ENCODE measurements around the gene CD79A. TPM values are rescaled to one million over a fixed set of nuclear protein-coding genes. Genes with fewer than 3 reads are reported as not detected.

Gene CD79A
- total and polyA plus RNA-seq, 2 donors (not counting 3 experiments of a cell fraction or from before 2014, with no cell fraction given): 0.32 TPM; not detected in 1

- POLR2A ChIA-PET: no interaction called here
- CTCF ChIA-PET: no interaction called here
- intact Hi-C loops (cut with micrococcal nuclease): no loop called here
- H3K36me3 ChIP-seq (ENCODE audit: control insufficient read depth in 2 of 2, extremely low read depth in 1 of 2, insufficient read depth in 2 of 2, low read length in 2 of 2): no peaks in the 10 kb centered on the region
- no peak overlapping the region for H3K9ac ChIP-seq (replicated peaks; ENCODE audit: extremely low read depth, insufficient read depth, low read length)
- no peak overlapping the region for H3K4me3 ChIP-seq (replicated peaks in 1 of 3; ENCODE audit: insufficient read depth in 1 of 3, low read depth in 1 of 3, low read length in 3 of 3)
- H3K9me1 ChIP-seq (replicated peaks; ENCODE audit: control insufficient read depth, extremely low read depth, insufficient read depth, low read length): no peaks in the 10 kb centered on the region
- H3K79me2 ChIP-seq (ENCODE audit: control insufficient read depth, insufficient read depth, low read length): no peaks in the 10 kb centered on the region
- H3K27me3 ChIP-seq (ENCODE audit: control insufficient read depth in 2 of 2, insufficient read depth in 2 of 2, low read length in 2 of 2): peaks cover 50 to 57% of the 10 kb centered on the region in 2 experiments
- H3K4me1 ChIP-seq (ENCODE audit: control insufficient read depth, extremely low read depth, insufficient read depth, low read length): no peaks in the 10 kb centered on the region
- TF ChIP-seq POLR2A (IDR thresholded peaks at IDR 0.05; ENCODE audit: low read depth, low read length): no peak
- peak; percentile 67 for TF ChIP-seq EZH2 (IDR thresholded peaks at IDR 0.05; ENCODE audit: borderline replicate concordance, low read depth, low read length, severe bottlenecking)
- TF ChIP-seq JUN (IDR thresholded peaks at IDR 0.05; ENCODE audit: borderline replicate concordance, insufficient read depth, insufficient read length, low read depth): no peak
- BruUV-seq (replicated peaks): no TSS peak
- no peak overlapping the region for H3K27ac ChIP-seq (ENCODE audit: insufficient read depth, low read depth, low read length)
- H2AFZ ChIP-seq (ENCODE audit: low read depth, low read length): no peak overlapping the region
- no peaks in the 10 kb centered on the region for H3K9me3 ChIP-seq (replicated peaks; ENCODE audit: control insufficient read depth, insufficient read depth, low read length)
- DNase-seq (ENCODE audit: low read depth, low spot score): no peak
- FAIRE-seq: no peak
- H4K20me1 ChIP-seq (replicated peaks; ENCODE audit: control insufficient read depth, extremely low read depth, insufficient read depth, low read length): no peaks in the 10 kb centered on the region
- dilution Hi-C loops (cut with MboI; ENCODE audit: extremely low pct_ligation_motif_present, low sequenced_read_pairs): no loop called here
- H3K4me2 ChIP-seq (ENCODE audit: insufficient read depth, low read length): no peak overlapping the region
Measured at GRCh38 chr19:41915021-41915775, 38.1 kb downstream of the CD79A start.

DNA sequence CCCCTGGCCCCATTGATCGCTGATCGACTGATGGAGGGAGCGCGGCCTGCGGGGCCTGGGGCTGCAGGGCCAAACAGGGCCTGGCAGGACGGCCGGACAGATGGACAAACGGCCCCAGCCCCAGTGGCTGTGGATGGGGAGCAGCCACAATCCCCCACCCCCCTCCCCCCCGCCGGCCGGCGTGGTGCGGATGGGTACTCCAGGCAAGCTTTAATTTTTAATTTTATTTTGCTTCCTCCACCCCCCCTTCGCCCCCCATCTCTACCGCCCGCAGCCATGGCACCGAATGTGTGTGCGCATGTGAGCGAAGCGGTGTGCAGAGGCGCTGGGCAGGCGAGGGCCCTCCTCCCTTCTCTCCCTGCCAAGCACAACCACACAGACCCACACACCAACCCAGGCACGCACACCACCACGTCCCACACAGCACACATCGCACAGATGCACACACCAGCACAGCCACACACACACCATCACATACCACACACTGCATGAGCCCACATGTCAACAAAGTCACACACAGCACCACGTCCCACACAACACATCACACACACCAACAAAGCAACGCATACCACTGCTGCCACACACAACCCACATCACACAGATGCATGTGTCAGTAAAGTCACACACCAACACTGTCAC lies 38.8 kb downstream of the CD79A start:
- Histone ChIP-seq H3K79me2 (ENCODE audit: control insufficient read depth, insufficient read depth, low read length) (no peaks in the 10 kb centered on the region), H2AFZ (ENCODE audit: low read depth, low read length) (no peak overlapping the region), H3K4me1 (ENCODE audit: control insufficient read depth, extremely low read depth, insufficient read depth, low read length) (no peaks in the 10 kb centered on the region), H3K36me3 (ENCODE audit: control insufficient read depth in 2 of 2, extremely low read depth in 1 of 2, insufficient read depth in 2 of 2, low read length in 2 of 2) (no peaks in the 10 kb centered on the region), H3K27me3 (ENCODE audit: control insufficient read depth in 2 of 2, insufficient read depth in 2 of 2, low read length in 2 of 2) (peaks cover 54 to 61% of the 10 kb centered on the region in 2 experiments), H3K9me3 (replicated peaks; ENCODE audit: control insufficient read depth, insufficient read depth, low read length) (no peaks in the 10 kb centered on the region), H3K4me3 (replicated peaks in 1 of 3; ENCODE audit: insufficient read depth in 1 of 3, low read depth in 1 of 3, low read length in 3 of 3) (no peak overlapping the region), H3K4me2 (ENCODE audit: insufficient read depth, low read length) (no peak overlapping the region), H4K20me1 (replicated peaks; ENCODE audit: control insufficient read depth, extremely low read depth, insufficient read depth, low read length) (no peaks in the 10 kb centered on the region), H3K27ac (ENCODE audit: insufficient read depth, low read depth, low read length) (no peak overlapping the region), H3K9me1 (replicated peaks; ENCODE audit: control insufficient read depth, extremely low read depth, insufficient read depth, low read length) (no peaks in the 10 kb centered on the region), H3K9ac (replicated peaks; ENCODE audit: extremely low read depth, insufficient read depth, low read length) (no peak overlapping the region)
- ChIA-PET CTCF (no interaction called here), POLR2A (no interaction called here)
- intact Hi-C loops (cut with micrococcal nuclease): no loop called here
- BruUV-seq (replicated peaks): no TSS peak
- TF ChIP-seq EZH2 (IDR thresholded peaks at IDR 0.05; ENCODE audit: borderline replicate concordance, low read depth, low read length, severe bottlenecking) (peak; percentile 2), GATA2 (IDR thresholded peaks at IDR 0.05; ENCODE audit: insufficient read depth, insufficient read length, low read depth, low read length) (no peak)
- dilution Hi-C loops (cut with MboI; ENCODE audit: extremely low pct_ligation_motif_present, low sequenced_read_pairs): no loop called here
- DNase-seq (ENCODE audit: low read depth, low spot score): no peak
- no peak for FAIRE-seq
